HG03045 (cell line): ENCODE data around the gene MYH6.
"Not testable (repeated sequence)": the region's sequence is repeated elsewhere in the genome, so short reads cannot be mapped to it uniquely, and the experiment has no call there.

Experiments
- ATAC-seq: cut with Tn5 transposase; IDR thresholded peaks from one replicate; pipeline ENCODE4 v1.9.1; 2021; ENCODE audit warnings: mild to moderate bottlenecking, moderate library complexity; ENCODE audit not compliant: unreplicated experiment

Gene MYH6

GRCh38 chr14:23399591-23399990 is 8.5 kb downstream of the MYH6 start:
- ATAC-seq: no peak

- ATAC-seq: no peak
Observed at GRCh38 chr14:23399136-23399535, 8.9 kb downstream of the MYH6 start.

- ATAC-seq: no peak
Observed at GRCh38 chr14:23398348-23398747, 9.7 kb downstream of the MYH6 start.

GRCh38 chr14:23396781-23397407 is 11.2 kb downstream of the MYH6 start:
- ATAC-seq: no peak

- no peak for ATAC-seq
Observed at GRCh38 chr14:23396126-23396525, 11.9 kb downstream of the MYH6 start.

GRCh38 chr14:23392613-23393012 is 15.5 kb downstream of the MYH6 start:
- no peak for ATAC-seq

GRCh38 chr14:23389871-23390270 is 18.2 kb downstream of the MYH6 start:
- not testable (repeated sequence) for ATAC-seq

GRCh38 chr14:23389396-23389795 is 18.7 kb downstream of the MYH6 start:
- ATAC-seq: no peak

- no peak for ATAC-seq
Observed at GRCh38 chr14:23388996-23389395, 19.1 kb downstream of the MYH6 start.

- ATAC-seq: no peak
Observed at GRCh38 chr14:23387916-23388882, 19.9 kb downstream of the MYH6 start.

- no peak for ATAC-seq
Observed at GRCh38 chr14:23386999-23387398, 21.1 kb downstream of the MYH6 start.

GRCh38 chr14:23386266-23386657 is 21.8 kb downstream of the MYH6 start:
- ATAC-seq: not testable (repeated sequence)

- ATAC-seq: no peak
Observed at GRCh38 chr14:23385642-23386265, 22.3 kb downstream of the MYH6 start.

- no peak for ATAC-seq
Observed at GRCh38 chr14:23385244-23385641, 22.8 kb downstream of the MYH6 start.

GRCh38 chr14:23384364-23385080 is 23.6 kb downstream of the MYH6 start:
- ATAC-seq: no peak

- ATAC-seq: no peak
Observed at GRCh38 chr14:23382731-23383440, 25.2 kb downstream of the MYH6 start.

- no peak for ATAC-seq
Observed at GRCh38 chr14:23382276-23382675, 25.8 kb downstream of the MYH6 start.

- no peak for ATAC-seq
Observed at GRCh38 chr14:23381871-23382270, 26.2 kb downstream of the MYH6 start.

- no peak for ATAC-seq
Observed at GRCh38 chr14:23380976-23381375, 27.1 kb downstream of the MYH6 start.

GRCh38 chr14:23380197-23380914 is 27.7 kb downstream of the MYH6 start:
- ATAC-seq: no peak
